Neural cell (in vitro differentiated cells): Measurements from ENCODE around the gene SURF6. TPM values are rescaled to one million over a fixed set of nuclear protein-coding genes. Genes with fewer than 3 reads are reported as not detected.

Experiments
- H2AFZ ChIP-seq: fragments of 200-600, 300-800 bp; sonication (generic), shearing (Covaris generic); 2 replicates; pipeline ENCODE4 v1.6.0; 2014; ENCODE audit warnings: low read depth, mild to moderate bottlenecking, antibody characterized with exemption, low read length, moderate library complexity
- H3F3A ChIP-seq: fragments of 200-600 bp; shearing (Covaris generic); 2 replicates; pipeline ENCODE4 v1.6.1; 2016; ENCODE audit warnings: mild to moderate bottlenecking, moderate library complexity, mixed read lengths, antibody characterized with exemption, low read length; ENCODE audit not compliant: insufficient read depth, poor library complexity, severe bottlenecking
- H3K27ac ChIP-seq: fragments of 200-600, 300-800 bp; sonication (generic), shearing (Covaris generic); 2 replicates; pipeline ENCODE4 v1.5.1; 2014; ENCODE audit warnings: mild to moderate bottlenecking, low read length, moderate library complexity
- H3K27me3 ChIP-seq: fragments of 300-800, 200-600 bp; sonication (generic), shearing (Covaris generic); 2 replicates; pipeline ENCODE4 v1.6.0; 2014; ENCODE audit warnings: mild to moderate bottlenecking, low read depth, low read length, moderate library complexity; ENCODE audit not compliant: insufficient read depth
- H3K36me3 ChIP-seq: fragments of 300-800, 200-600 bp; sonication (generic), shearing (Covaris generic); 2 replicates; pipeline ENCODE4 v1.5.1; 2014; ENCODE audit warnings: mild to moderate bottlenecking, antibody characterized with exemption, low read length, moderate library complexity; ENCODE audit not compliant: insufficient read depth
- H3K4me2 ChIP-seq: fragments of 300-800, 200-600 bp; sonication (generic), shearing (Covaris generic); 2 replicates; pipeline ENCODE4 v1.6.0; 2014; ENCODE audit warnings: mild to moderate bottlenecking, low read length
- H3K4me3 ChIP-seq: fragments of 300-800, 200-600 bp; sonication (generic), shearing (Covaris generic); 2 replicates; pipeline ENCODE4 v1.5.1; 2014; ENCODE audit warnings: mild to moderate bottlenecking, low read length, moderate library complexity
- H3K79me2 ChIP-seq: fragments of 200-600 bp; shearing (Covaris generic); replicated peaks from 2 replicates; pipeline ENCODE4 v1.6.0; 2014; ENCODE audit warnings: mild to moderate bottlenecking, low read length, moderate library complexity; ENCODE audit not compliant: insufficient read depth
- H3K9ac ChIP-seq: fragments of 300-800, 200-600 bp; sonication (generic), shearing (Covaris generic); 2 replicates; pipeline ENCODE4 v1.6.1; 2016; ENCODE audit warnings: mild to moderate bottlenecking, low read length, mixed read lengths
- H3K9me2 ChIP-seq: fragments of 200-600 bp; shearing (Covaris generic); 2 replicates; pipeline ENCODE4 v1.6.1; 2016; ENCODE audit warnings: mild to moderate bottlenecking, low read length, mixed read lengths; ENCODE audit not compliant: insufficient read depth
- H3K9me3 ChIP-seq: fragments of 200-600, 300-800 bp; sonication (generic), shearing (Covaris generic); 2 replicates; pipeline ENCODE4 v1.6.1; 2016; ENCODE audit warnings: mild to moderate bottlenecking, mixed run types, low read length, moderate library complexity, mixed read lengths
- H4K20me1 ChIP-seq: fragments of 200-600 bp; shearing (Covaris generic); 2 replicates; pipeline ENCODE4 v1.6.1; 2016; ENCODE audit warnings: mild to moderate bottlenecking, mixed run types; ENCODE audit not compliant: insufficient read depth
- EP300 ChIP-seq: fragments of 450-650 bp; conservative IDR thresholded peaks from 2 replicates; pipeline ENCODE4 v1.6.1; 2014; ENCODE audit warnings: antibody characterized with exemption, mild to moderate bottlenecking, moderate library complexity; ENCODE audit not compliant: poor library complexity, severe bottlenecking
- EZH2 ChIP-seq: fragments of 200-600, 300-800 bp; shearing (Covaris generic), sonication (generic); IDR thresholded peaks from 2 replicates; pipeline ENCODE4 v1.6.1; 2014; ENCODE audit warnings: antibody characterized with exemption, low read length, borderline replicate concordance, mild to moderate bottlenecking; ENCODE audit not compliant: insufficient read depth, poor library complexity, severe bottlenecking
- MXI1 ChIP-seq: fragments of 450-650 bp; conservative IDR thresholded peaks from 2 replicates; pipeline ENCODE4 v1.6.1; 2014; ENCODE audit warnings: antibody characterized with exemption, mild to moderate bottlenecking; ENCODE audit not compliant: poor library complexity, severe bottlenecking
- POLR2AphosphoS5 ChIP-seq: IDR thresholded peaks from 2 replicates; pipeline ENCODE4 v1.6.1; 2012
- RAD21 ChIP-seq: fragments of 450-650 bp; conservative IDR thresholded peaks from 2 replicates; pipeline ENCODE4 v1.6.1; 2014; ENCODE audit warnings: antibody characterized with exemption, mild to moderate bottlenecking, moderate library complexity
- SMC3 ChIP-seq: fragments of 450-650 bp; conservative IDR thresholded peaks from 2 replicates; pipeline ENCODE4 v1.6.1; 2014; ENCODE audit warnings: antibody characterized with exemption, mild to moderate bottlenecking, moderate library complexity; ENCODE audit not compliant: poor library complexity
- TAF1 ChIP-seq: IDR thresholded peaks from 2 replicates; pipeline ENCODE4 v1.6.1; 2012; ENCODE audit warnings: low read depth
- polyA plus RNA-seq: library from polyadenylated mRNA; depleted of rRNA; stranded (reverse); fragments of >200 nt; gene quantifications from 2 replicates; pipeline ENCODE4 v1.2.3, GENCODE V29; 2014
- TF ChIP-seq, protein P1 (sequence below): IDR thresholded peaks from 2 replicates; pipeline ENCODE4 v1.6.1; 2012; ENCODE audit warnings: borderline replicate concordance
- TF ChIP-seq, protein P2 (sequence below): fragments of 450-650 bp; IDR thresholded peaks from 2 replicates; pipeline ENCODE4 v1.5.1; 2014; ENCODE audit warnings: antibody characterized with exemption, mild to moderate bottlenecking, moderate library complexity; ENCODE audit not compliant: poor library complexity, severe bottlenecking

Gene SURF6
- polyA plus RNA-seq, 1 donor from 2014 or later, result 20.7 TPM

DNA sequence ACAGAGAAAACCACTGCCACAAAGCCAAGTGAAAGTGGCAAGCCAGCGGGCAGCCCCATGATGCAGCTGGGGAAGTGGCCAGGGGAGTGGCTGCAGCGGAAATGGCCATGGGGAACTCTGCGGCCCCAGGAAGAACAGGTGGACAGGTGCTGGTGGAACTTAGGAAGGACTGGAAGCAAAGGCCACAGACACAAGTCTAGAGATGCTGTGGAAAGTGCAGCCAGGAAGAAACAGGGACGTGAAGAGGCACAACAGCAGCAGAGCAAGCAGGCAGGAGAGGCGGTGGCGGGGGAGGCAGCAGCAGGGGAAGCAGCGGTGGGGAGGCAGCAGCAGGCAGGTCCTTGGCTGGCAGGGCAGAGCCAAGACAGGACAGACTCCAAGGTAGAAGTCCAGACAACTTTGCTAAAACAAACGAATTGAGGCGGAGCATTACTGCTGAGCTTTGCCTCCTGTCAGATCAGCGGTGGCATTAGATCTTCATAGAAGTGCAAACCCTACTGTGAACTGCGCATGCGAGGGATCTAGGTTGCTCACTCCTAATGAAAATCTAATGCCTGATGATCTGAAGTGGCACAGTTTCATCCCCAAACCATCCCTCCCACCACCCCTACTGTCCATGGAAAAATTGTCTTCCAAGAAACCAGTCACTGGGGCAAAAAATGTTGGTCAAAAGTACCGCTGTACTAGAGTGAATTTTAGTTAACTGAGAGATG is 11.8 kb downstream of the SURF6 start:
- H3K4me3 ChIP-seq, result no peak overlapping the region
- no peaks in the 10 kb centered on the region for H3F3A ChIP-seq

GRCh38 chr9:133323211-133323610 is 12.8 kb downstream of the SURF6 start:
- Histone ChIP-seq H3K79me2 (no peaks in the 10 kb centered on the region), H3K9ac (no peak overlapping the region), H2AFZ (no peak overlapping the region), H3K27me3 (no peaks in the 10 kb centered on the region), H3K4me3 (no peak overlapping the region), H3K9me2 (no peaks in the 10 kb centered on the region), H3K4me2 (no peak overlapping the region), H3K9me3 (no peaks in the 10 kb centered on the region), H4K20me1 (no peaks in the 10 kb centered on the region), H3F3A (no peaks in the 10 kb centered on the region), H3K36me3 (no peaks in the 10 kb centered on the region), H3K27ac (no peak overlapping the region)
- TF ChIP-seq EP300, result no peak
- TF ChIP-seq, protein P1, sequence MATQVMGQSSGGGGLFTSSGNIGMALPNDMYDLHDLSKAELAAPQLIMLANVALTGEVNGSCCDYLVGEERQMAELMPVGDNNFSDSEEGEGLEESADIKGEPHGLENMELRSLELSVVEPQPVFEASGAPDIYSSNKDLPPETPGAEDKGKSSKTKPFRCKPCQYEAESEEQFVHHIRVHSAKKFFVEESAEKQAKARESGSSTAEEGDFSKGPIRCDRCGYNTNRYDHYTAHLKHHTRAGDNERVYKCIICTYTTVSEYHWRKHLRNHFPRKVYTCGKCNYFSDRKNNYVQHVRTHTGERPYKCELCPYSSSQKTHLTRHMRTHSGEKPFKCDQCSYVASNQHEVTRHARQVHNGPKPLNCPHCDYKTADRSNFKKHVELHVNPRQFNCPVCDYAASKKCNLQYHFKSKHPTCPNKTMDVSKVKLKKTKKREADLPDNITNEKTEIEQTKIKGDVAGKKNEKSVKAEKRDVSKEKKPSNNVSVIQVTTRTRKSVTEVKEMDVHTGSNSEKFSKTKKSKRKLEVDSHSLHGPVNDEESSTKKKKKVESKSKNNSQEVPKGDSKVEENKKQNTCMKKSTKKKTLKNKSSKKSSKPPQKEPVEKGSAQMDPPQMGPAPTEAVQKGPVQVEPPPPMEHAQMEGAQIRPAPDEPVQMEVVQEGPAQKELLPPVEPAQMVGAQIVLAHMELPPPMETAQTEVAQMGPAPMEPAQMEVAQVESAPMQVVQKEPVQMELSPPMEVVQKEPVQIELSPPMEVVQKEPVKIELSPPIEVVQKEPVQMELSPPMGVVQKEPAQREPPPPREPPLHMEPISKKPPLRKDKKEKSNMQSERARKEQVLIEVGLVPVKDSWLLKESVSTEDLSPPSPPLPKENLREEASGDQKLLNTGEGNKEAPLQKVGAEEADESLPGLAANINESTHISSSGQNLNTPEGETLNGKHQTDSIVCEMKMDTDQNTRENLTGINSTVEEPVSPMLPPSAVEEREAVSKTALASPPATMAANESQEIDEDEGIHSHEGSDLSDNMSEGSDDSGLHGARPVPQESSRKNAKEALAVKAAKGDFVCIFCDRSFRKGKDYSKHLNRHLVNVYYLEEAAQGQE, result no peak
- no peak for TF ChIP-seq SMC3
- TF ChIP-seq, protein P2, sequence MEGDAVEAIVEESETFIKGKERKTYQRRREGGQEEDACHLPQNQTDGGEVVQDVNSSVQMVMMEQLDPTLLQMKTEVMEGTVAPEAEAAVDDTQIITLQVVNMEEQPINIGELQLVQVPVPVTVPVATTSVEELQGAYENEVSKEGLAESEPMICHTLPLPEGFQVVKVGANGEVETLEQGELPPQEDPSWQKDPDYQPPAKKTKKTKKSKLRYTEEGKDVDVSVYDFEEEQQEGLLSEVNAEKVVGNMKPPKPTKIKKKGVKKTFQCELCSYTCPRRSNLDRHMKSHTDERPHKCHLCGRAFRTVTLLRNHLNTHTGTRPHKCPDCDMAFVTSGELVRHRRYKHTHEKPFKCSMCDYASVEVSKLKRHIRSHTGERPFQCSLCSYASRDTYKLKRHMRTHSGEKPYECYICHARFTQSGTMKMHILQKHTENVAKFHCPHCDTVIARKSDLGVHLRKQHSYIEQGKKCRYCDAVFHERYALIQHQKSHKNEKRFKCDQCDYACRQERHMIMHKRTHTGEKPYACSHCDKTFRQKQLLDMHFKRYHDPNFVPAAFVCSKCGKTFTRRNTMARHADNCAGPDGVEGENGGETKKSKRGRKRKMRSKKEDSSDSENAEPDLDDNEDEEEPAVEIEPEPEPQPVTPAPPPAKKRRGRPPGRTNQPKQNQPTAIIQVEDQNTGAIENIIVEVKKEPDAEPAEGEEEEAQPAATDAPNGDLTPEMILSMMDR, result no peak
- no peak for TF ChIP-seq RAD21
- TF ChIP-seq EZH2, result no peak
- no peak for TF ChIP-seq TAF1
- no peak for TF ChIP-seq MXI1
- TF ChIP-seq POLR2AphosphoS5, result no peak

More for the DNA sequence above, 11.8 kb downstream of the SURF6 start:
- Histone ChIP-seq H3K9me2 (no peaks in the 10 kb centered on the region), H3K4me2 (no peak overlapping the region), H3K27me3 (no peaks in the 10 kb centered on the region), H3K36me3 (no peaks in the 10 kb centered on the region), H4K20me1 (no peaks in the 10 kb centered on the region), H3K9ac (no peak overlapping the region), H3K27ac (no peak overlapping the region), H3K79me2 (no peaks in the 10 kb centered on the region), H3K9me3 (no peaks in the 10 kb centered on the region), H2AFZ (no peak overlapping the region)
- TF ChIP-seq, protein P2, result no peak
- TF ChIP-seq TAF1 (no peak), EZH2 (no peak), MXI1 (no peak), SMC3 (no peak), RAD21 (no peak), POLR2AphosphoS5 (no peak), EP300 (no peak)
- TF ChIP-seq, protein P1, result no peak
